ENCODE data around the gene MBNL1. TPM values are rescaled to one million over a fixed set of nuclear protein-coding genes. Genes with fewer than 3 reads are reported as not detected.

Gene MBNL1
- total RNA-seq, 2 donors from 2014 or later, result 199 to 327 TPM

GRCh38 chr3:152244517-152244888 is 24.2 kb upstream of the MBNL1 start:
- Histone ChIP-seq H3K9me3 (no peaks in the 10 kb centered on the region), H3K27ac (no peak overlapping the region), H3K27me3 (no peaks in the 10 kb centered on the region), H3K36me3 (no peaks in the 10 kb centered on the region), H3K4me1 (no peaks in the 10 kb centered on the region), H3K4me3 (no peak overlapping the region)
- no peak for DNase-seq (ENCODE audit: low spot score)
- TF ChIP-seq CTCF (IDR thresholded peaks at IDR 0.05), result no peak

GRCh38 chr3:152245498-152246170 is 23.1 kb upstream of the MBNL1 start:
- Histone ChIP-seq H3K4me1 (no peaks in the 10 kb centered on the region), H3K4me3 (no peak overlapping the region), H3K27ac (no peak overlapping the region), H3K36me3 (no peaks in the 10 kb centered on the region), H3K9me3 (no peaks in the 10 kb centered on the region), H3K27me3 (no peaks in the 10 kb centered on the region)
- TF ChIP-seq CTCF (IDR thresholded peaks at IDR 0.05), result no peak
- DNase-seq (ENCODE audit: low spot score), result no peak

GRCh38 chr3:152251916-152252315 is 16.8 kb upstream of the MBNL1 start:
- Histone ChIP-seq H3K36me3 (no peaks in the 10 kb centered on the region), H3K9me3 (no peaks in the 10 kb centered on the region), H3K27me3 (no peaks in the 10 kb centered on the region), H3K4me3 (no peak overlapping the region), H3K4me1 (no peaks in the 10 kb centered on the region), H3K27ac (no peak overlapping the region)
- no peak for TF ChIP-seq CTCF (IDR thresholded peaks at IDR 0.05)
- DNase-seq (ENCODE audit: low spot score), result no peak

- no peak for DNase-seq (ENCODE audit: low spot score)
- Histone ChIP-seq H3K9me3 (no peaks in the 10 kb centered on the region), H3K4me3 (no peak overlapping the region), H3K4me1 (peaks cover 0 to 3% of the 10 kb centered on the region in 2 donors), H3K27ac (no peak overlapping the region), H3K36me3 (no peaks in the 10 kb centered on the region), H3K27me3 (no peaks in the 10 kb centered on the region)
- TF ChIP-seq CTCF (IDR thresholded peaks at IDR 0.05), result no peak
Measured at GRCh38 chr3:152252755-152253154, 16.0 kb upstream of the MBNL1 start.

GRCh38 chr3:152253514-152253913 is 15.2 kb upstream of the MBNL1 start:
- Histone ChIP-seq H3K27ac (no peak overlapping the region), H3K4me3 (no peak overlapping the region), H3K27me3 (no peaks in the 10 kb centered on the region), H3K36me3 (no peaks in the 10 kb centered on the region), H3K9me3 (no peaks in the 10 kb centered on the region), H3K4me1 (peaks cover 0 to 10% of the 10 kb centered on the region in 2 donors)
- DNase-seq (ENCODE audit: low spot score), result no peak
- no peak for TF ChIP-seq CTCF (IDR thresholded peaks at IDR 0.05)

- Histone ChIP-seq H3K4me3 (no peak overlapping the region), H3K9me3 (no peaks in the 10 kb centered on the region), H3K36me3 (no peaks in the 10 kb centered on the region), H3K27me3 (no peaks in the 10 kb centered on the region), H3K27ac (no peak overlapping the region), H3K4me1 (peaks cover 0 to 16% of the 10 kb centered on the region in 2 donors)
- TF ChIP-seq CTCF (IDR thresholded peaks at IDR 0.05), result no peak
- no peak for DNase-seq (ENCODE audit: low spot score)
Measured at GRCh38 chr3:152254041-152254440, 14.7 kb upstream of the MBNL1 start.

Measured in right atrium auricular region (tissue), 2 donors.